Measurements from ENCODE around the gene CKMT2. TPM values are rescaled to one million over a fixed set of nuclear protein-coding genes. Genes with fewer than 3 reads are reported as not detected.

The CKMT2 gene
- total RNA-seq, 3 donors from 2014 or later = 3.6 to 5.3 (median 3.7) TPM

DNA sequence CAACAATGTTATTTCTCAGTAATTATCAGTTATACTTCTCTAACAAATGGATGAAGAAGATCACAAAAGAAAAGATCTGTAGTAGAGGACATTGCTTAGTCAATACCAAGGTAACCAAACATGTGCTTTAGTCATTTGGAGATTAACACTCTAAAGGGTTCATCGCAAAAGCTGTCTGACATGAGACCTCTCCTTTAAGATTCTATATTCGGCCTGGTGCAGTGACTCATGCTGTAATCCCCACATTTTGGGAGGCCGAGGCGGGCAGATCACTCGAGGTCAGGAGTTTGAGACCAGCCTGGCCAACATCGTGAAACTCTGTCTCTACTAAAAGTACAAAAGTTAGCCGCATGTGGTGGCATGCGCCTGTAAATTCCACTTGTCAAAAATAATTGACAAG is 18.3 kb upstream of the CKMT2 start:
- Histone ChIP-seq H3K27me3 (no peaks in the 10 kb centered on the region), H3K4me3 (no peak overlapping the region), H3K36me3 (no peaks in the 10 kb centered on the region), H3K9me3 (no peaks in the 10 kb centered on the region), H3K4me1 (no peaks in the 10 kb centered on the region), H3K27ac (no peak overlapping the region)
- no peak for DNase-seq (ENCODE audit: low spot score in 2 of 2)
- no peak for TF ChIP-seq POLR2A (IDR thresholded peaks at IDR 0.05)
- TF ChIP-seq, protein P1, sequence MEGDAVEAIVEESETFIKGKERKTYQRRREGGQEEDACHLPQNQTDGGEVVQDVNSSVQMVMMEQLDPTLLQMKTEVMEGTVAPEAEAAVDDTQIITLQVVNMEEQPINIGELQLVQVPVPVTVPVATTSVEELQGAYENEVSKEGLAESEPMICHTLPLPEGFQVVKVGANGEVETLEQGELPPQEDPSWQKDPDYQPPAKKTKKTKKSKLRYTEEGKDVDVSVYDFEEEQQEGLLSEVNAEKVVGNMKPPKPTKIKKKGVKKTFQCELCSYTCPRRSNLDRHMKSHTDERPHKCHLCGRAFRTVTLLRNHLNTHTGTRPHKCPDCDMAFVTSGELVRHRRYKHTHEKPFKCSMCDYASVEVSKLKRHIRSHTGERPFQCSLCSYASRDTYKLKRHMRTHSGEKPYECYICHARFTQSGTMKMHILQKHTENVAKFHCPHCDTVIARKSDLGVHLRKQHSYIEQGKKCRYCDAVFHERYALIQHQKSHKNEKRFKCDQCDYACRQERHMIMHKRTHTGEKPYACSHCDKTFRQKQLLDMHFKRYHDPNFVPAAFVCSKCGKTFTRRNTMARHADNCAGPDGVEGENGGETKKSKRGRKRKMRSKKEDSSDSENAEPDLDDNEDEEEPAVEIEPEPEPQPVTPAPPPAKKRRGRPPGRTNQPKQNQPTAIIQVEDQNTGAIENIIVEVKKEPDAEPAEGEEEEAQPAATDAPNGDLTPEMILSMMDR (IDR thresholded peaks at IDR 0.05) = no peak
- TF ChIP-seq POLR2AphosphoS5 (IDR thresholded peaks at IDR 0.05) = no peak
- intact Hi-C loops (cut with DNase I; ENCODE audit: low total_unique reads) = no loop called here

DNA sequence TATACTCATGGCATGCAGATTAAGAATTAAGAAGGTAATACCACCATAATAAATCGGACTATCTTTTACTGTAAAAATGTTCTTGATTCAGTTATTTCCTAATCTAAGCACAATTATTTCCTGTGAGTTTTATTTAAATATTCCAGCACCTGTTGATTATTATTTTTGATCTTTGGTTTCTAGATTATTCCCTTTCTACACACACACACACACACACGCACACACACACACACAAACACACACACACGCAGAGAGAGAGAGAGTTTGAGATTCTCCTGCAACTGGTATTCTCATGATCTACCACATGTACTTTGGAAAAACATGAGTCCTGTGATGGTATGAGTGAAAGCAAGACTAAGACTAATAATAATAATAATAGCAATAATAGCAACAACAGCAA is 17.0 kb upstream of the CKMT2 start:
- Histone ChIP-seq H3K27me3 (no peaks in the 10 kb centered on the region), H3K4me3 (no peak overlapping the region), H3K4me1 (no peaks in the 10 kb centered on the region), H3K9me3 (no peaks in the 10 kb centered on the region), H3K27ac (no peak overlapping the region), H3K36me3 (no peaks in the 10 kb centered on the region)
- intact Hi-C loops (cut with DNase I; ENCODE audit: low total_unique reads) = no loop called here
- TF ChIP-seq POLR2AphosphoS5 (IDR thresholded peaks at IDR 0.05) (no peak), POLR2A (IDR thresholded peaks at IDR 0.05) (no peak)
- TF ChIP-seq, protein P1 (IDR thresholded peaks at IDR 0.05) = no peak
- no peak for DNase-seq (ENCODE audit: low spot score in 2 of 2)

DNA sequence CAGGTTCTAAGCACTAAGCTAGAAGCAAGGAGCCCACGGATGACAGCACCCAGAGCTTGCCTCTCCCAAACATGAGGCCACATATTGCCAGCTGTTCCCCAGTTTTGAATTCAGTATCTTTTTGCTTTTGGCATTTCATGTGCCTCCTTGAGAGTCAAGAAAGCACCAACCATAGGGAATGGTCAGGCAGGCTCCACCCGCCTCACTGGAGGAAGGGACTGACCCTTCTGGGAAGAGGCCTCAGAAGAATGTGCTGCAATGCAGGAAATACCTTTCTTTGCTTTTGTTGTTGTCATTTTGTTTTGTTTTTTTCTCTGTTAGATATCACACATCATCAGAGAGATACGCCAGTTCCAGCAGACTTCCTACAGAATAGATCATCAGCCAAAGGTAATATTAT is 13.7 kb upstream of the CKMT2 start:
- intact Hi-C loops (cut with DNase I; ENCODE audit: low total_unique reads) = no loop called here
- H3K4me1 ChIP-seq = no peaks in the 10 kb centered on the region

DNA sequence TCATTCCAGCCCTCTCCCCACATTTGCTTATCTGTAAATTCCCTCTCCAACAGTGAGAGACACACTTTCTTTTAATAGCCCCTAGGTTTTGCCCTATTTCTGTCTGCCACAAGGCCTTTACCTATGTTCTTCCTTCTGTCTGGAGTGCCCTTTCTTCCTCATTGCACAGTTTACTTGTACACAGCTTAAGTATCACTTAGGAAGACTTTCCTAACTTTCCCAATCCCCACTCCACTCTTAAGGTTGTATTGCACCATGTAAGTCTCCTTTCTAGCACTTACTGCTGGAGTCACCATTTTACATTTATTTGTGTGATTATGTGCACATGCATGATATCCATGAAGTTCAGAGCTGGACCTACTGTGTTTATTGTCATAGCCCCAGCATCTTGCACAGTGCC is 10.8 kb upstream of the CKMT2 start:
- Histone ChIP-seq H3K4me1 (no peaks in the 10 kb centered on the region), H3K27ac (no peak overlapping the region), H3K27me3 (no peaks in the 10 kb centered on the region), H3K9me3 (no peaks in the 10 kb centered on the region), H3K4me3 (no peak overlapping the region), H3K36me3 (no peaks in the 10 kb centered on the region)
- TF ChIP-seq POLR2A (IDR thresholded peaks at IDR 0.05) = no peak
- no peak for TF ChIP-seq POLR2AphosphoS5 (IDR thresholded peaks at IDR 0.05)
- TF ChIP-seq, protein P1 (IDR thresholded peaks at IDR 0.05) = no peak
- no peak for DNase-seq (ENCODE audit: low spot score in 2 of 2)
- intact Hi-C loops (cut with DNase I; ENCODE audit: low total_unique reads) = no loop called here

More for the DNA sequence above, 13.7 kb upstream of the CKMT2 start:
- H3K4me3 ChIP-seq = no peak overlapping the region
- H3K27me3 ChIP-seq = no peaks in the 10 kb centered on the region
- H3K9me3 ChIP-seq = no peaks in the 10 kb centered on the region
- no peaks in the 10 kb centered on the region for H3K36me3 ChIP-seq
- TF ChIP-seq, protein P1 (IDR thresholded peaks at IDR 0.05) = no peak
- TF ChIP-seq POLR2A (IDR thresholded peaks at IDR 0.05) = no peak
- no peak for TF ChIP-seq POLR2AphosphoS5 (IDR thresholded peaks at IDR 0.05)
- DNase-seq (ENCODE audit: low spot score in 2 of 2) = no peak
- H3K27ac ChIP-seq = no peak overlapping the region

DNA sequence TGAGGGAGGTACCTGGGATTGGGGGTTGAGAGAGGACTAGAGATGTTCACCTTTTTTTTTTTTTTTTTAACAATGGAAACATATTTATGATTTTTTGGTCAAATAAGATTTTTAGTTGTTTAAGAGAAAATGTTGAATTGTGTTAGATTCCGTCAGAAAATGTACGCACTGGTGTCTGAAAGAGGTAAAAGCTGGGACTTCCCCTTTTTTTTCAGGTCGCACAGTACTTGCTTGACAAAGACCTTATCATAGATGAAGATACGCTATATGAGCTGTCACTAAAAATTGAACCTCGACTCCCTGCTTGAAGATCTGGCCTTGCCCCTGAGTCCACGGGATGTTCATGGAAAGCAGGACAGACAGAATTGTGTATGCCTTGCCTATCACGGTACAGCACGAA is 7.7 kb upstream of the CKMT2 start:
- Histone ChIP-seq H3K27ac (no peak overlapping the region), H3K27me3 (no peaks in the 10 kb centered on the region), H3K4me1 (no peaks in the 10 kb centered on the region), H3K36me3 (no peaks in the 10 kb centered on the region), H3K4me3 (no peak overlapping the region), H3K9me3 (no peaks in the 10 kb centered on the region)
- DNase-seq (ENCODE audit: low spot score in 2 of 2) = no peak
- intact Hi-C loops (cut with DNase I; ENCODE audit: low total_unique reads) = no loop called here
- no peak for TF ChIP-seq POLR2A (IDR thresholded peaks at IDR 0.05)

DNA sequence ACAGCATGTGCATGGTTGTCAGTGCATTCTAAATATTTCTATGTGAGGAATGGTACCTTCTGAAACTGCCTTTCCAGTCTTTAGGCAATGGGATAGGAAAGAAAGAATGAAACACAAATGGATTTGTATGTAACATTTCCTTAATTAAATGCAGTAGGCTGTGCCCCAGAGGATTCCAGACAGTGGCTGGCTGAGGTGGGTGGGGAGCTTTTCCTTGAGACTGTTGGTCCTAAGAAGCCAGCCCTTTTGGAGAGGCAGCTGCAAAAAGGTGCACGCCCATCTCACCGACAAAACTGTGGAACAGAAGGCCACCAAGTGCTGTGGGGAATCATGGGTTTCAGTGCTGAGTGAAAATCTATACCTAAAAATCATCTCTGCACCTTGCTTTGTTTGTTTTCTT is 6.8 kb upstream of the CKMT2 start:
- DNase-seq (ENCODE audit: low spot score in 2 of 2) = no peak
- TF ChIP-seq, protein P1 (IDR thresholded peaks at IDR 0.05) = no peak
- TF ChIP-seq POLR2AphosphoS5 (IDR thresholded peaks at IDR 0.05) = no peak
- TF ChIP-seq POLR2A (IDR thresholded peaks at IDR 0.05) = no peak
- H3K27ac ChIP-seq = no peak overlapping the region
- H3K4me1 ChIP-seq = no peaks in the 10 kb centered on the region
- no peak overlapping the region for H3K4me3 ChIP-seq
- no peaks in the 10 kb centered on the region for H3K36me3 ChIP-seq
- no peaks in the 10 kb centered on the region for H3K27me3 ChIP-seq
- intact Hi-C loops (cut with DNase I; ENCODE audit: low total_unique reads) = no loop called here
- H3K9me3 ChIP-seq = no peaks in the 10 kb centered on the region

Measured in breast epithelium (tissue), 4 donors.